Stimulated activated CD8-positive, alpha-beta memory T cell treated with anti-CD3 and anti-CD28 coated beads, Interleukin-15, amount 100 ng/mL, for 4 hours (primary cell): ENCODE results near the gene DENND6B.
"Not testable (repeated sequence)": the region's sequence is repeated elsewhere in the genome, so short reads cannot be mapped to it uniquely, and the experiment has no call there.

Experiments
- DNase-seq, 2 donors: peaks; one replicate each; pipeline ENCODE4 v3.0.0-alpha.2; 2020; ENCODE audit warnings: low read depth in 2 of 2

DENND6B gene

GRCh38 chr22:50273781-50274180, 53.0 kb downstream of the DENND6B start:
- not testable (repeated sequence) for DNase-seq

- DNase-seq, result not testable (repeated sequence)
Measured at GRCh38 chr22:50273352-50273751, 53.5 kb downstream of the DENND6B start.

- DNase-seq, result no peak
Measured at GRCh38 chr22:50272044-50272802, 54.6 kb downstream of the DENND6B start.

- DNase-seq, result no peak
Measured at GRCh38 chr22:50271519-50271970, 55.3 kb downstream of the DENND6B start.

- peak in 1 of 2 donors; percentile 22 for DNase-seq
Measured at GRCh38 chr22:50270666-50271394, 56.0 kb downstream of the DENND6B start.

GRCh38 chr22:50269970-50270665, 56.7 kb downstream of the DENND6B start, which contains the start of gene MAPK11:
Gene MAPK11 (minus strand): TSS chr22:50270380. CDS start chr22:50270292, 88 bp downstream.
- peak; percentile 46 to 61 for DNase-seq

- DNase-seq, result no peak
Measured at GRCh38 chr22:50269573-50269969, 57.2 kb downstream of the DENND6B start.

- no peak for DNase-seq
Measured at GRCh38 chr22:50268655-50269113, 58.1 kb downstream of the DENND6B start.

- peak in 1 of 2 donors; percentile 24 for DNase-seq
Measured at GRCh38 chr22:50267591-50268390, 59.0 kb downstream of the DENND6B start.

GRCh38 chr22:50266994-50267393, 59.8 kb downstream of the DENND6B start:
- DNase-seq, result no peak

GRCh38 chr22:50264946-50265669, 61.7 kb downstream of the DENND6B start:
- DNase-seq, result no peak

- no peak for DNase-seq
Measured at GRCh38 chr22:50264104-50264745, 62.6 kb downstream of the DENND6B start.

GRCh38 chr22:50262973-50263617, 63.7 kb downstream of the DENND6B start:
- DNase-seq, result no peak

GRCh38 chr22:50262460-50262911, 64.3 kb downstream of the DENND6B start:
- no peak for DNase-seq

GRCh38 chr22:50261615-50262459, 65.0 kb downstream of the DENND6B start, which contains the start of gene MAPK12:
Gene MAPK12 (minus strand): TSS chr22:50261683. CDS start chr22:50261509, 174 bp downstream.
- no peak for DNase-seq

- no peak for DNase-seq
Measured at GRCh38 chr22:50260801-50261614, 65.8 kb downstream of the DENND6B start.

GRCh38 chr22:50260434-50260800, 66.4 kb downstream of the DENND6B start:
- DNase-seq, result no peak

- no peak for DNase-seq
Measured at GRCh38 chr22:50259302-50259701, 67.5 kb downstream of the DENND6B start.
